HG03354 (cell line): ENCODE results near the gene UNC5CL.
"Not testable (repeated sequence)": the region's sequence is repeated elsewhere in the genome, so short reads cannot be mapped to it uniquely, and the experiment has no call there.

Source experiments
- ATAC-seq: cut with Tn5 transposase; IDR thresholded peaks from one replicate; pipeline ENCODE4 v1.9.1; 2021; ENCODE audit warnings: mild to moderate bottlenecking; ENCODE audit not compliant: unreplicated experiment, poor library complexity, severe bottlenecking

Gene UNC5CL

GRCh38 chr6:41014780-41015179 lies 24.2 kb downstream of the UNC5CL start:
- no peak for ATAC-seq

- no peak for ATAC-seq
These were observed 25.4 kb downstream of the UNC5CL start for GRCh38 chr6:41013466-41014153.

- ATAC-seq, result no peak
These were observed 27.3 kb downstream of the UNC5CL start for GRCh38 chr6:41011673-41012072.

GRCh38 chr6:41009669-41010068 lies 29.4 kb downstream of the UNC5CL start:
- ATAC-seq, result no peak

- ATAC-seq, result no peak
These were observed 31.0 kb downstream of the UNC5CL start for GRCh38 chr6:41008011-41008410.

- ATAC-seq, result not testable (repeated sequence)
These were observed 32.0 kb downstream of the UNC5CL start for GRCh38 chr6:41006980-41007379.

- not testable (repeated sequence) for ATAC-seq
These were observed 32.8 kb downstream of the UNC5CL start for GRCh38 chr6:41006217-41006616.

- ATAC-seq, result no peak
These were observed 36.9 kb downstream of the UNC5CL start for GRCh38 chr6:41002168-41002567.

GRCh38 chr6:41000248-41000647 lies 38.8 kb downstream of the UNC5CL start:
- ATAC-seq, result no peak

- no peak for ATAC-seq
These were observed 39.5 kb downstream of the UNC5CL start for GRCh38 chr6:40999569-40999968.

GRCh38 chr6:40998661-40999060 lies 40.4 kb downstream of the UNC5CL start:
- no peak for ATAC-seq

GRCh38 chr6:40997234-40997957 lies 41.6 kb downstream of the UNC5CL start:
- ATAC-seq, result no peak

- ATAC-seq, result no peak
These were observed 42.3 kb downstream of the UNC5CL start for GRCh38 chr6:40996591-40997233.

- ATAC-seq, result no peak
These were observed 46.3 kb downstream of the UNC5CL start for GRCh38 chr6:40992746-40993145.

GRCh38 chr6:40990301-40990700 lies 48.7 kb downstream of the UNC5CL start:
- no peak for ATAC-seq

- no peak for ATAC-seq
These were observed 49.5 kb downstream of the UNC5CL start for GRCh38 chr6:40989204-40990169.

- no peak for ATAC-seq
These were observed 50.4 kb downstream of the UNC5CL start for GRCh38 chr6:40988634-40989033.

GRCh38 chr6:40986921-40987819 lies 51.9 kb downstream of the UNC5CL start:
- ATAC-seq, result no peak

- ATAC-seq, result no peak
These were observed 52.7 kb downstream of the UNC5CL start for GRCh38 chr6:40986364-40986763.
